GOT3 (cell line): Measurements from ENCODE around the gene KLK5.

Source experiments
- DNase-seq: peaks from one replicate; lab custom pipeline; 2025; ENCODE audit warnings: mixed read lengths; lab: John Stamatoyannopoulos, UW

The KLK5 gene

GRCh38 chr19:50969413-50969760 lies 16.5 kb upstream of the KLK5 start, which contains the start of gene KLK6:
Gene KLK6, minus strand, starts transcription at chr19:50969591. Its CDS starts 1,487 bp downstream, at chr19:50968104.
- no peak for DNase-seq

DNA sequence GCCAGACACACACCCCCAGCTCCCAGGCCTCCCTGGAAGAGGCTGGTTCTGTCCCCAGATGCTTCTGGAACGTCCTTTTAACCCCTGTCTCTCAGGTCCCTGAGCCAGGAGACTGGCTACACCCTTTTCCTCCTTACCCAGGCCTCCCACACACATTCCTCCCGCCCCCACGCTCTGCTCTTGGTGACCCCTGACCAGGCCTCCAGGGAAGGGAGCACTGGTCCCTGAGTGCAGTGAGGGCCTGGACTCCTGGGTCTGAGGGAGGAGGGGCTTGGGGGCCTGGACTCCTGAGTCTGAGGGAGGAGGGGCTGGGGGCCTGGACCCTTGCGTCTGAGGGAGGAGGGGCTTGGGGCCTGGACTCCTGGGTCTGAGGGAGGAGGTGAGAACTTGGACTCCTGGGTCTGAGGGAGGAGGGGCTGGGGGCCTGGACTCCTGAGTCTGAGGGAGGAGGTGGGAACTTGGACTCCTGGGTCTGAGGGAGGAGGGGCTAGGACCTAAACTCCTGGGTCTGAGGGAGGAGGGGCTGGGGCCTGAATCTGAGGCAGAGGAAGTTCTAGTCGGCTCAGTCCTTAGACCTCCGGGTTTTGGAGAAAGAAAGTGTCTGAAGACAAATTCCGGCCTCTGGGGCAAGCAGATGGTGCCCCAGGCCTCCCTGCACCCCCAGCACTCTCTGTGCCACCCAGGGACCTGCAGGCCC lies 16.0 kb upstream of the KLK5 start:
- DNase-seq, result no peak

DNA sequence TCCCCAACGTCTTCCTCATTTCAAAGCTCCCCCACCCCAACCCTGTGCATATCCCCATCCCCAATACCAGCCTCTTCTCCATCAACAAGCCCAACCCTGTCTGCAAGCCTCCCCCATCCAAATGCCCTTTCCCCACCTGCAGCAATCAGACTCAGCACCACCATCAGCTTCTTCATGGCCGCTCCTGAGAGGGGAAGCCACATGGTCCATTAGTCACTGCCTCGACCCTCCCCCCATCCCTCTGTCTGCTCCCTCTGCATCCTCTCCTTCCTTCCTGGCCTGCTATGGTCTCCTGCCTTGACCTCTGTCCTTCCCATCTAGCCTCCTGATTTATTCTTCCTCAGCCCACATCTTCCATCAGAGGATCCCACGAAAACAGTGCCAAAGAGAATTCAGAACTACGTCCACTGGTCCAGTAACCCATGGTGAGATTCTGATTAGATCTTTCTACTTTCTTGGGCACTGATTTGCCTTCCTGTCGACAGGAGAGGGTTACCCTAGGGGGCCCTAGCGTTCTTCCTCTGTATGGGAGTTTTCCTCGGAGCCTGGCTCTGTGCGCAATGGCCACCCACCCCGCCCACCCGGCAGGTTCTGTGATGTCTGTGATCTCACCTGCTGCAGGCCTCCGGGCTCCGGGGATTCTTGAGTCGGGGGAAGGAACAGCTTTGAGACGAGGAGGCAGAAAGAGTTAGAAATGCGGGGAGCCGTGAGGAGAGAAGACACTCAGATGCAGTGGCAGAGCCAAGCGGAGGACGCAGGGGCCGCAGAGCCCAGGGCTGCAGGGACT lies 15.3 kb upstream of the KLK5 start:
- no peak for DNase-seq

- no peak for DNase-seq
Observed at GRCh38 chr19:50964266-50964665, 11.4 kb upstream of the KLK5 start.

DNA sequence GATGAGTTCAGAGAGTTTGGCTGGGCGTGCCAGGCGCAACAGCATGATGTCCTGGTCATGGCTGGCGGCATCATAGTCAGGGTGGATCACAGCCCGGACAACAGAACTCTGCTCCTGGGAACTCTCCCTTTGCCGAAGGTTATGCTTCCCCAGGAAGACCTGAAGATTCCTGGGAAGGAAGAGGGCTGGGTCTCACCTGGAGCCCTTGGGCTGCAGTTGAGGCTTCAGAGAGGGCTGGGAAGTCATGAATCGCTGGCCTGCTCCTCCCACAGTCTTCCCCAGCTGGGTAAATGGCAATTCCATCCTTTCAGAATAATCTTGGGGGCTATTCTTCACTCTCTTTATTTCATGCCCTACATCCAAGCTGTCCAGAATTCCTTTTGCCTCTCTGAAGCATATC lies 10.5 kb upstream of the KLK5 start:
- no peak for DNase-seq

GRCh38 chr19:50962245-50962644 lies 9.4 kb upstream of the KLK5 start:
- DNase-seq, result no peak

DNA sequence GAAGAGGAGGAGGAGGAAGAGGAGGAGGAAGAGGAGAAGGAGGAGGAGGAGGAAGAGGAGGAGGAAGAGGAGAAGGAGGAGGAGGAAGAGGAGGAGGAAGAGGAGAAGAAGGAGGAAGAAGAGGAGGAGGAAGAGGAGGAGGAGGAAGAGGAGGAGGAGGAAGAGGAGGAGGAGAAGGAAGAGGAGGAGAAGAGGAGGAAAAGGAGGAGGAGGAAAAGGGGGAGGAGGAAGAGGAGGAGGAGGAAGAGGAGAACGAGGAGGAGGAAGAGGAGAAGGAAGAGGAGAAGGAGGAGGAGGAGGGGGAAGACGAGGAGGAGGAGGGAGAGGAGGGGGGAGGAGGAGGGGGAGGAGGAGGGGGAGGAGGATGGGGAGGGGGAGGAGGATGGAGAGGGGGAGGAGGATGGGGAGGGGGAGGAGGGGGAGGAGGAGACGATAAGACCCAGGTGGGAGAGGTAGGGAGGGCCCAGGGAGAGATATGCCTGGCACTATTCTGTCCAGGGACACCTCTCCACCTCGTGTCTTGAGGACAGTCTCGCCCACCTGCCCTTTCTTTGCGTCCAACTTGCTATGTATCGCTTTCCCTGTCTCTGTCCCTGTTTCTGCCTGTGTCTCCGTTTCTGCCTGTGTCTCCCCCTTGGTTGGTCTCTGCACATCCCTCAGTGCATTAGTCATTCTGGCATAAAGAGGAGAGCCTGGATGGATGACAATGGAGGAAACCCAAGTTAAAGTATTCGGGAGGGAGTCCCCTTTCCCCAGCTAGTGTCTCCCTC lies 7.1 kb upstream of the KLK5 start:
- DNase-seq, result no peak

- DNase-seq, result no peak
Observed at GRCh38 chr19:50957587-50957986, 4.7 kb upstream of the KLK5 start.

GRCh38 chr19:50949861-50950260 lies 3.0 kb downstream of the KLK5 start:
- no peak for DNase-seq

GRCh38 chr19:50947123-50947522 lies 5.7 kb downstream of the KLK5 start:
- no peak for DNase-seq

DNA sequence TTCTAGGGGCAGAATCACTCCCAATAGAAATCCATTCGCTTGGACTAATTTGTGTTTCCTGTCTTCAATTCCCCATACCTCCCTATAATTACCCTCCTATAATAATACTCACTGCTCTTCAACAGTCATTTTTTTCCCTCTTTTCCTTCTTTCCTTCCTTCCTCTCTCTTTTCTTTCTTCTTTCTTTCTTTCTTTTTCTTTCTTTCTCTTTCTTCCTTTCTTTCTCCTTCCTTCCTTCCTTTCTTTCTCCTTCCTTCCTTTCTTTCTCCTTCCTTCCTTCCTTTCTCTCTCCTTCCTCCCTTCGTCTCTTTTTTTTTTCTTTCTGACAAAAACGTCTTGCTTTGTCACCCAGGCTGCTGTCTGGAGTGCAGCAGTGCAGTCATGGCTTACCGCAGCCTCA lies 8.0 kb downstream of the KLK5 start:
- DNase-seq, result no peak

DNA sequence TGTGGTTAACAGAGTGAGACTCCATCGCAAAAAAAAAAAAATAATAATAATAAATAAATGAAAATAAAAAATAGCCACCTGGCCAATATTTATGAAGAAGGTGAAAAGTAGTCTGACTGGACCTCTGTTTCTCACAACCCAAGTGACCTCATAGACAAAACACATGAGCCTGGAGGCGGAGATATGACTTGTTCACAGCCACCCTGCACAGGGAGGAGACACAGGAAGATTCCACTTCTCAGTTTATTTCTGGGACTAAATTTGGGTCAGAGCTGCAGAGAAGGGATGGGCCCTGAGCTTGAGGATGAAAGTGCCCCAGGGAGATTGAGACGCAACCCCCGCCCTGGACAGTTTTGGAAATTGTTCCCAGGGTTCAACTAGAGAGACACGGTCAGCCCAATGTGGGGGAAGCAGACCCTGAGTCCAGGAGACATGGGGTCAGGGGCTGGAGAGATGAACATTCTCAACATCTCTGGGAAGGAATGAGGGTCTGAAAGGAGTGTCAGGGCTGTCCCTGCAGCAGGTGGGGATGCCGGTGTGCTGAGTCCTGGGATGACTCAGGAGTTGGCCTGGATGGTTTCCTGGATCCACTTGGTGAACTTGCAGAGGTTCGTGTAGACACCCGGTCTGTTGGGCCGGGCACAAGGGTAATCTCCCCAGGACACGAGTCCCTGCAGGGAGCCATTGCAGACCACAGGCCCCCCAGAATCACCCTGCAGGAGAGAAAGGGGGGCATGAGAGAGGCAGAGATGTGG lies 9.6 kb downstream of the KLK5 start:
- DNase-seq, result no peak

DNA sequence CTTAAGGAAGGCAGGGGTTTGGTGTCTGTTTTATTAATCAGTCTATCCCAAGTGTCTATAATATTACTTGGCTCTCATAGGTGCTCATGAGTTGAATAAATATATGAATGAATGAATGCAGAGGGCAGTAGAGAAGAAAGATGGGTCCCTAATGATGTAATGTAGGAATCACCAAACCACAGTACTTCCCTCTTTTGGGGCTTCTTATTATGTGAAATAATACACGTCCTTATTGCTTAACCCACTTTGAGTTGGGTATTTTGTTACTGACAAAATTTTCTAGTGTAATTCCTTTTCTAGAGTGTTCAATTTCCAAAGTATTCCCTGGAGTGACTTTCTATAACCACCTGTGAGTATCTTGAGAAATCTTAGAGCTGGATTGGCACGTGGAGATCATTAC lies 13.2 kb downstream of the KLK5 start:
- DNase-seq, result no peak

- DNase-seq, result no peak
Observed at GRCh38 chr19:50933640-50934039, 19.2 kb downstream of the KLK5 start.

DNA sequence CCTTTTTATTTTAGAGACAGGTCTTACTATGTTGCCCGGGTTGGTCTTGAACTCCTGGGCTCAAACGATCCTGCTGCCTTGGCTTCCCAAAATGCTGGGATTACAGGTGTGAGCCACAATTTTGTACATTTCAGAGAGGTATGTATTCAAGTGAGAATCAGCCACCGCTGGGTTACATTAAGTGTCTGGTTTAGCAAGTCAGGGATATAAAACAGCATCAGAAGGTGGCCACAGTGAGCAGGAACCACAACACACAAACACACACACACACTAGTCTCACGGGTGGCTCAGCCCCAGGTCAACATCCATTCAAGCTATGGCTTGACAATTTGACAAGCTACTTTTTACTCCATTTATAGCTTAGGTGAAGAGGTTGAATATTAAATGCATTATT lies 20.2 kb downstream of the KLK5 start:
- no peak for DNase-seq

DNA sequence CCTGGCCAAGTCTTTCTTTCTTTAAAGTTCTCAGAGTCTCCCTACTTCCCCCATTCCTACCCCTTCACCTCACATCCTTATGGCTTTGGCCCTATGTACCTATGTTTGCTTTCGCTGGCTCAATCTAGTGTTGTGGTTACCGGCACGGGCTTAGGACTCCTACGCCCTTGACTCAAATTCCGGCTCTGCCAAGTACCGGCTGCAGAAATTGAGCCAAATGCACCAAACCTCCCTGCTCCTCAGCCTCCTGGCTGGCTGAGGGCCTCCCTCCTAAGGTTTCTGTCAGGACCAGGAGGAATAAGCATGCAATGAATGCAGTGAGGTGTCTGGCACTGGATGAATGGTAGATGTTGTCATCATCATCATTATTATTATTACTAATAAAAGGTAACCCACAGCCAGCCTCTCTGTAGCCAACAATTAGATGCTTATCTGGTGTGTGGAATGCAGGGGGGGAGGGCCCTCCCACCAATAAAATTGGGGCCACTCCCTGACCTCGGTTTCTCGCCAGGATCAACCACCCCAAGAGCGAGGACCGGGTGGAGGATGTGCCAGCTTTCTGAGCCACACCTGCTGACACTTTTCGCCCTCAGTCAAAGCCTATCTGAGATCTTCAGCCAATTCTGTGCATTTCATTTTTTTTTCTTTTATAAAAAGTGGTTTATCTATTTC lies 20.7 kb downstream of the KLK5 start:
- no peak for DNase-seq

DNA sequence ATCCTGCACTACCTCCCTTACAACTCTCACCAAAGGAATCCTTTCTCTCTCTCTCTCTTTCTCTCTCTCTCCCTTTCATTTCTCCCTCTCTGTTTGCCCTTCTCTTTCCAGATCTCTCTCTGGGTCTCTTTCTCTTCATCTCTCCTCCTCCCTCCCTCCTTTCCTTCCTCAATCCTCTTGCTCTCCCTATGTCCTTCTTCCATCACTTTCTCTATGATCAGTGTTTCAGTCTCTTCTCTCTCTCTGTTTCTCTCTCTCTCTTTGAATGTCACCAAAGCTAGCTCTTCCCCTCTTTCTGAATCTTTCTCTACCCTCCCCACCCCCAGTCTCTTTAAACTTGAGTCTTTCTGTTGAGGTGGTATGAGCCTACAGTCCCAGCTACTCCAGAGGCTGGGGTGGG lies 21.8 kb downstream of the KLK5 start:
- no peak for DNase-seq

DNA sequence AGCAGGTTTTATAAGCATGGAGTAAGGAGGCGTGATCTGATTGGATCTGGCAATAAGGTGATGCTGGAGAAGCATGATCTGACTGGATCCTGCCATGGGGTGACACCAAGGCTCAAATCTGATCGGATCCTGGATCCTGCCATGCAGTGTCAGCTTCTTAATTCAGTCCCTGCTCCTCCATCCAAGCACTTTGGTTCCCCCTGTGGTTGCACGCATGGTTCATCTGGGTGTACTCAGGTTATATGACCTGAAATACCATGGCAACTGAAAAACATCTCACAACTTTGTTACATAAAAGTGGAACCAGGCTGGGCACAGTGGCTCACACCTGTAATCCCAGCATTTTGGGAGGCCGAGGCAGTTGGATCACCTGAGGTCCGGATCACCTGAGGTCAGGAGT lies 24.0 kb downstream of the KLK5 start:
- no peak for DNase-seq

DNA sequence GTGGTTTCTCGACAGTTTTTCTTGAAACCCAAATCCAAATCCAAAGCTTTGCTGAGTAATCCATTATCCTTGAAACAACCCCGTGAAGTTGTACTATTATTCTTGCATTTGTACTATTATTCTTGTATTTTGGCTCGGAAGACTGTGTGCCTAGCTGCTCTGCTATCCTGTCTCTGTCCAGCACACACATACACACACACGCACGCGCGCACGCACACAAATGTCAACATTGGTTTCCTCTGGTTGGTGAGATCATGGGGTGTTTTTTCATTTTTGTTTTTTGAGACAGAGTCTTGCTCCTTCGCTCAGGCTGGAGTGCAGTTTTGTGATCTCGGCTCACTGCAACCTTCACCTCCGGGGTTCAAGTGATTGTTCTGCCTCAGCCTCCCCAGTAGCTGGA lies 26.7 kb downstream of the KLK5 start:
- no peak for DNase-seq

GRCh38 chr19:50925734-50926133 lies 27.1 kb downstream of the KLK5 start:
- DNase-seq, result no peak

GRCh38 chr19:50924586-50924985 lies 28.3 kb downstream of the KLK5 start:
- DNase-seq, result no peak
